GM12801 (cell line): ENCODE measurements around the gene FRMD3.

Source experiments
- CTCF ChIP-seq: IDR thresholded peaks from one replicate; pipeline ENCODE4 v1.5.1; 2011; ENCODE audit warnings: control low read depth; ENCODE audit not compliant: insufficient read length; ENCODE audit errors: extremely low read depth

Gene FRMD3

DNA sequence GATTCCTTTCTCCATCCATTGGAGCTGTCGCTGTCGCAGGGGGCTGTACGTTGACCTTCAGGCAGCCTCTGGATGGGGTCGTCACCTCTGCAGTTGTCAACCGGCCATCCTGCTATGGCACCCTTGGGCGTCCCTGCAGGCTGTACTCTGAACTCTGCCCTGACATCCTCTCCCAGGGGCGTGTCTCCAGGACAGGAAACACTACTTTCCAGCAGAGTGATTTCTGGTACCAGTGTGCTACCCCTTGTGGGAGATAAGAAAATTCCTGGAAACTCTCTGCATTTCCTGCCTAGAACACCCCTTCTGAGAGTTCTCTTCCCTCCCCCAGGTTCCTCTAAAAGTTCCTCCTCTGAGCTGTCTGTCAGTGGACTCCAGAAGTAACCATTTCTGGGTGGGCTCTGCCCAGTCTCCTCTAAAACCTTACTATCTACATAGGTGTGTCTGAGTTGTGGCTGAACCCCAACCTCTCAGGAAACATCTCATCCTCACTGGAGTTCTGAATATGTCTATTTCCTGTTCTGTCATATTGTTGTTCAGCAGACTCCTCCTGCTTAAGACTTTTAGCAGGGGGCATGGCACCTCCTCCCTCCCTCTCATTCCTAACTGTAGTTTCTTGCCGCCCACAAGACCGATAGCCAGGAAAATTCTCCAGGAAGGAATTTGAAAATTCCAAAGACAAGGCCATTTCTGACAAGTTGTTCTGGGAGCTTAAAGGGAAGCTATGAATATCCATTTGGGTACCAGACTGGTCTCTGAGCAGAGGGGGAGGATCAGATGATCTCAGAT, 329.9 kb downstream of the FRMD3 start:
- TF ChIP-seq CTCF, result no peak

- TF ChIP-seq CTCF, result no peak
These were observed 334.2 kb downstream of the FRMD3 start for GRCh38 chr9:83204047-83204446.

GRCh38 chr9:83200531-83200930, 337.7 kb downstream of the FRMD3 start:
- no peak for TF ChIP-seq CTCF

DNA sequence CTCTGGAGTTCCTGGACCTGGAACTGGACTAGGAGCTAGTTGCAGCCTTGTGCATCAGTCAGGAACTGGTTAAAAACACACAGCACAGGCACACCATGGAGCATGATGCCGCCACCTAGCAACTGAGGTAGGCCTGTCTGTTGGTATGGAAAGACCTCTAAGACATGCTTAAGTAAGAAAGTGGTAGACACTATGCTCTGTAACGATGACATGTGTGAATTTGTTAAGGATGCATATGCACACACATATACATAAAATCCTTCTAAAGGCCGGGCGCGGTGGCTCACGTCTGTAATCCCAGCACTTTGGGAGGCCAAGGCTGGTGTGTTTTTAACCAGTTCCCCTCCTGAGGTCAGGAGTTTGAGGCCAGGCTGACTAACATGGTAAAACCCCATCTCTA, 338.4 kb downstream of the FRMD3 start:
- TF ChIP-seq CTCF, result no peak

DNA sequence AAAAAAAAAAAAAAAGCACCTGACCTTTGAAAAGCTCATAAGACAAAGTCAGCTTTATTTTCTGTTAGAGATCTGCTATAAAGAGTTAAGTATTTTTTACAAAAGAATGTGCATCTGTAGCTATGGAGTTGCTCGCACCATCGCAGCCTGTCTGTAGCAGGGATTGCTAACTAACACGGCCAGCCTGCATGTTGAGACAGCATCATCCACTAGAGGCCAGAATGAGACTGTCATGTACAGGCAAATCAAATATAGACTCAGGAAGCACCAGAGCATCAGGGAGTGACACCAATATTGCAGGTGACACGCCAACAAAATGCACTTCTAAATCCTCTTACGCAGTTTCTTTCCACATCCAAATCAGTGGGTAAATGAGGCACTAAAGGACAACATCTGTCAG, 339.0 kb downstream of the FRMD3 start:
- TF ChIP-seq CTCF, result no peak

GRCh38 chr9:83198371-83198770, 339.8 kb downstream of the FRMD3 start:
- TF ChIP-seq CTCF, result no peak

DNA sequence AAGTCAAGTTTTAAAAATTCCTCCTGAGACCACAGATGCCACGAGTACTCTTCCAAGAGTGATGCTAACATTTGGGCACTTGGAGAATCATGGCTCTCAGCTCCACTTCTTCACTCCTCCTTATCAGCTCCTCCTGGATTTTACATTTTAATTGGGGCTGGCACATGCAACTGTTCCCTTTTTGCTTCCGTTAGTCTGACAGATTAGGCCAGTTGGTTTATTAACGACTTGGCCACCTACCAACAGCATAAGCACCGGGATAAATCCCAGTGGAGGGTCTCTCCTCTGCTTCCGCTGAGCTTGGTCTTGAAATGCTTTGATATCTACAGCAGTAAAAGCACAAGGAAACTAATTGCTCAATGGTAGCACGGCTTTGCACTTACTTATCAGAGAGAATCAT, 340.6 kb downstream of the FRMD3 start:
- TF ChIP-seq CTCF, result no peak
